IPS-11a (cell line): ENCODE measurements around the gene KCNMB2.

ENCODE experiments used
- H3K4me3 ChIP-seq: one replicate; pipeline ENCODE4 v1.5.1; 2013; ENCODE audit warnings: low read depth, low read length, control low read depth

KCNMB2 gene

GRCh38 chr3:178802259-178802658, 266.0 kb downstream of the KCNMB2 start:
- H3K4me3 ChIP-seq, result no peak overlapping the region

GRCh38 chr3:178802993-178803693, 266.9 kb downstream of the KCNMB2 start:
- no peak overlapping the region for H3K4me3 ChIP-seq

GRCh38 chr3:178804606-178805005, 268.4 kb downstream of the KCNMB2 start:
- no peak overlapping the region for H3K4me3 ChIP-seq

- H3K4me3 ChIP-seq, result no peak overlapping the region
These were observed 269.5 kb downstream of the KCNMB2 start for GRCh38 chr3:178805741-178806140.

GRCh38 chr3:178806651-178807050, 270.4 kb downstream of the KCNMB2 start:
- no peak overlapping the region for H3K4me3 ChIP-seq

- H3K4me3 ChIP-seq, result no peak overlapping the region
These were observed 271.5 kb downstream of the KCNMB2 start for GRCh38 chr3:178807694-178808093.

GRCh38 chr3:178808748-178809147, 272.5 kb downstream of the KCNMB2 start:
- H3K4me3 ChIP-seq, result no peak overlapping the region

GRCh38 chr3:178810181-178810580, 273.9 kb downstream of the KCNMB2 start:
- no peak overlapping the region for H3K4me3 ChIP-seq

- H3K4me3 ChIP-seq, result no peak overlapping the region
These were observed 286.5 kb downstream of the KCNMB2 start for GRCh38 chr3:178822722-178823121.

- no peak overlapping the region for H3K4me3 ChIP-seq
These were observed 286.9 kb downstream of the KCNMB2 start for GRCh38 chr3:178823150-178823549.

GRCh38 chr3:178823591-178824246, 287.5 kb downstream of the KCNMB2 start:
- no peak overlapping the region for H3K4me3 ChIP-seq

GRCh38 chr3:178826435-178827123, 290.3 kb downstream of the KCNMB2 start:
- no peak overlapping the region for H3K4me3 ChIP-seq

GRCh38 chr3:178827285-178827856, 291.1 kb downstream of the KCNMB2 start:
- no peak overlapping the region for H3K4me3 ChIP-seq

- no peak overlapping the region for H3K4me3 ChIP-seq
These were observed 297.5 kb downstream of the KCNMB2 start for GRCh38 chr3:178833695-178834094.

- no peak overlapping the region for H3K4me3 ChIP-seq
These were observed 298.8 kb downstream of the KCNMB2 start for GRCh38 chr3:178835033-178835432.

- no peak overlapping the region for H3K4me3 ChIP-seq
These were observed 301.3 kb downstream of the KCNMB2 start for GRCh38 chr3:178837512-178837911.

- no peak overlapping the region for H3K4me3 ChIP-seq
These were observed 304.4 kb downstream of the KCNMB2 start for GRCh38 chr3:178840586-178840985.

- H3K4me3 ChIP-seq, result no peak overlapping the region
These were observed 304.8 kb downstream of the KCNMB2 start for GRCh38 chr3:178841011-178841410.

- H3K4me3 ChIP-seq, result no peak overlapping the region
These were observed 308.7 kb downstream of the KCNMB2 start for GRCh38 chr3:178844916-178845315.

- no peak overlapping the region for H3K4me3 ChIP-seq
These were observed 309.3 kb downstream of the KCNMB2 start for GRCh38 chr3:178845420-178846118.

GRCh38 chr3:178847190-178847589, 311.0 kb downstream of the KCNMB2 start:
- no peak overlapping the region for H3K4me3 ChIP-seq
